Left kidney (tissue), 2 donors: Measurements from ENCODE around the gene SLC6A6. TPM values are rescaled to one million over a fixed set of nuclear protein-coding genes. Genes with fewer than 3 reads are reported as not detected.
A peak's percentile ranks its signal among the peaks of the same experiment; 100 is the strongest.
"Not testable (repeated sequence)": the region's sequence is repeated elsewhere in the genome, so short reads cannot be mapped to it uniquely, and the experiment has no call there.

Source experiments
- DNase-seq: peaks from one replicate; pipeline ENCODE4 v3.0.0-alpha.2; 2013
- polyA plus RNA-seq: library from polyadenylated mRNA; unstranded; fragments of 120-200 nt; gene quantifications from one replicate; pipeline ENCODE4 v1.2.1, GENCODE V29; 2013; ENCODE audit not compliant: insufficient read length

SLC6A6 gene
- polyA plus RNA-seq, 1 donor, result 24.6 TPM

- DNase-seq, result no peak
These were observed 104.4 kb downstream of the SLC6A6 start for GRCh38 chr3:14506626-14507304.

DNA sequence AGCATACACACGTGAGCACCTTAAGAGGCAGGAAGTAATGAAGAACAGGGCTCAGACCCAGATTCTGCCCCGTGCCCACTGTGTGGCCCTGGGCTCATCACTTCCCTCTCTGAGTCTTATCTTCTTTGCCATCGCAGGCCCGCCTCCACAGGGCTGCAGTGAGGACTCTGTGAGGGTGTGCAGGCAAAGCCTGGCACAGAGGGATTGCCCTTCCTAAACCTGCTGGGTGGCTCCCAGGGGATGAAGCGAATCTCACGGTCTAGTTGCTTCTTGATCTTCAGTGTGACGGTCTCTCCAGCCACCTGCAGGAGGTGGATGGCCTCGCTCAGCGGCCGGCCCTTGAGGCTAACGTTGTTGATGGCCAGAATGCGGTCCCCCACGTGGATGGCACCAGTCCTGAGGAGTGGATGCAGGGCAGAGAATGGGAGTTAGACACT lies 104.9 kb downstream of the SLC6A6 start:
- no peak for DNase-seq

- DNase-seq, result no peak
These were observed 105.5 kb downstream of the SLC6A6 start for GRCh38 chr3:14507757-14508504.

DNA sequence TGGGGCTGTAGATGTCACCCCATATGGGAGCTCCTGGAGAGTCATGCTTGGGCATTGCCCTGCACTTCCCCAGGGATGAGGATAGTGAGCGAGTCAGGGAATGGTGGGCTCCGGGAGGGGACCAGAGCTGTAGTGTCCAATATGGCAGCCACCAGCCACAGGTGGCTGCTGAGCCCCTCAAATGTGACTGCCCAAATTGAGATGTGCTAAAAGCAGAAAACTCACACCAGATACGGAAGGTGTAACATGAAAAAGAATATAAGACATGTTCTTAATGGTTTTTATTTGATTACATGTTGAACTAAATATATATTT lies 106.1 kb downstream of the SLC6A6 start:
- no peak for DNase-seq

DNA sequence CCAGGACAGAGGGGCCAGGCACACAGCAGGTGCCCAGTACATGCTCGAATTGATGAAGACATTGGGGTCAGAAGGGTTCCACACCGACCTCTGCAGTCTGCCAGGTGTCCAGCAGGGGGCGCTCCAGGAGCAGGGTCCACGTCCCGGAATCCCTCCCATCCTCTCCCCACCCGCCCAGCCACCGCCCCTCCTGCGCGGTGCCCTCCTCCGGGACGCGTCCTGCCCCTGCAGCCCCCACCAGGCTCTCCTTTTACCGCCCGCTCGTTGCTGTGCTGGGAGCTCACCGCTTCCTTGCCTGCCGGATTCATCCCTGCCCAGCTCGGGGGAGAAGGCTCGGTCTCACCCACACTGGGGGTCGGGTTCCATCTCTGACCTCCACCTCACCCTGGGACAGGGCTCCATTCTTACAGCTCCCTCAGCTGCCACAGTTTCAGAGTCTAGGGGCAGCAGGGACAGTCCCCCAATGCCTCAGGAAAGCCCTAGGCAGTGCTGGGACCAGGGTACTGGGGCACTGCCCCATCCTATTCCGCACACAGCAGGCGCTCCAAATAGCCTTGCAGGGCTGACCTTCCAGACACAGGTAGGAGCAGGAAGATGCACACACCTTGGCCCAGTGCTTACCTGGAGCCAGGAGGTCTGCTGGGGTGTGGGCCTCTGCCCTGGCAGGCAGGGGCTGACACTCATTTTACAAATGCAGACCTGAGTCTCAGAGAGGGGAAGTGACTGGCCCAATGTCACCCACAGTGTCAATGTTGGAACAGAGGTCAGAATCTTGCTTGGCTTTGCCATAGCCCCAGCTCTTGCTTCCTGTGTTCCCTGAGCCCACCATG lies 106.8 kb downstream of the SLC6A6 start:
- DNase-seq, result peak; percentile 34

DNA sequence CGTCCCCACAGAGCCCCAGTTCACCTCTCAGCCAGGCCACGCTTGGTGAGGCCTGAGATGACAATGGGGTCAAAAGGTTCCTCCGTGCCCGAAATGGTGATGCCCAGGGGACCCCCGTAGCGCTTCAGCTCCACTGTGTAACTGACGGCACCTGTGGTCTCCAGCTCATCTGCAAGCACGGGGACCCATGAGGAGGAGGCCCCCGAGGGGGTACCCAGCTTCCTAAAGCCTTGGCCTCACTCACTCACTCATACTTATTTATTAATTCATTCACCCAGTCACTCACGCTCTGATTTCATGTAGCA lies 107.3 kb downstream of the SLC6A6 start:
- no peak for DNase-seq

- DNase-seq, result no peak
These were observed 108.6 kb downstream of the SLC6A6 start for GRCh38 chr3:14510838-14511622.

GRCh38 chr3:14511623-14512280 lies 109.3 kb downstream of the SLC6A6 start:
- DNase-seq, result no peak

DNA sequence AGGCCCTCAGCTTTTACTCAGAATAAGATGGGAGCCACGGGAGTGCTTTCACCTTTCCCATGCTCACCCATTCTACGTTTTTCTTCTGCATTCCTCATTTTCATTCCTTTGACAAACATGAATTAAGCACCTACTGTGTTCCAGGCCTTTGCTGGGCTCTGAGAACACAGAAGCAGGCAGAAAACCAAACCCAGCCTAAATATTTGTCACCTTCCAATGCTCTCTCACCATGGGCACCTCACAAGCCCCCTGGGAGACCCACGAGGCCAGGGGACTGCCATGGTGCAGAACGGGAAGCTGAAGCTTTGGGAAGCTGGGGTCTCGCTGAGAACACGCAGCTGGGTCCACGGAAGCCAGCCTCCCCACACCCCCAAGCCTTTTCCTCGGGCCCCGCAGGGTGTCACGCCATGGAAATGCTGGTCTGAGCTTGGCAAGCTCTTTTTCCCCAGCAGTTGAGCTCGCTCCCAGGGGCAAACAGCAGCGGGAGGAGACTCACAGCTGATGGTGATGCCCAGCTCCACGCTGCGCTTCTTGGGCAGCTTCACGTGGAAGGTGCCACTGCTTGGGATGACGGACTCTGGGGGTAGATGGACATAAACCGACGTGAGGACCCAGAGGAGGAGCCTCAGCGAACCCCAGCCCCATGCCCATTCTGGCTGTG lies 110.0 kb downstream of the SLC6A6 start:
- DNase-seq, result no peak

- DNase-seq, result no peak
These were observed 110.5 kb downstream of the SLC6A6 start for GRCh38 chr3:14512942-14513327.

GRCh38 chr3:14513566-14514322 lies 111.3 kb downstream of the SLC6A6 start:
- no peak for DNase-seq

- no peak for DNase-seq
These were observed 111.9 kb downstream of the SLC6A6 start for GRCh38 chr3:14514323-14514720.

DNA sequence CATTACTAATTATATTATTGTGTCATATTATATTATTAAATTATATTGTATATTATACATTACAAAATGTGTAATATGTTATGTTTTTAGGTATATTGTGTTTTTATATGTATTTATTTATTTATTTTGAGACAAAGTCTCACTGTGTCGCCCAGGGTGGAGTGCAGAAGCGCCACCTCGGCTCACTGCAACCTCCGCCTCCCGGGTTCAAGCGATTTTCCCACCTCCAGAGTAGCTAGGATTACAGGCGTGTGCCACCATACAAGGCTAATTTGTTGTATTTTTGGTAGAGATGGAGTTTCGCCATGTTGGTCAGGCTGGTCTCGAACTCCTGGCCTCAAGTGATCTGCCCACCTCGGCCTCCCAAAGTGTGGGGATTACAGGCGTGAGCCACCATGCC lies 113.1 kb downstream of the SLC6A6 start:
- DNase-seq, result not testable (repeated sequence)

DNA sequence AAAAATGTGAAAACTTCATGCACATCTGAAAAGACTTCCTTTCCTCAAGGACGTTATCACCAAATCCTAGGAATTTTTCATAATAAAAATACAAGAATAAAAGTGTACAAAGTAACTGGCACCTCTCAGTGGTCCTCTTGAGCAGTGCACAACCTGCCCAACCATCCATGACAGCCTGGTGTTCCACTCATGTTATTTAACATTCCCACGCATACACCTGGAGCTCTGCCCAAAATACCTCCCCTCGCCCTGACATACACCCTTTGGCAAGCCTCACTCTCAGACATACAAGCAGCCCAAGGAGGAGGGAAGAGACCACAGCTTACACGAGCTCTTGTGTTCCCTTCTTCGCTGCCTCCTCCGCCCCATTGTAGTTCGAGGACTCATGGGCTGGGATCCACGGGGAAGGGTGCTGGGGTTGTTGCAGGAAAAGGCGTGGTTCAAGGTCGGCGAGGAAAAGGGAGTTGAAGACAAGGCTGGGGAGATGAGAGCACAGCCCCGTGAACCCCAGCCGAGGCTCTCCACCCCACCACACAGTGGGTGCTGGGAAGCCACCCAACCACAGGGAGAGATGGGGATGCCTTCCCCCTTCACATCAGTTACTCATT lies 114.4 kb downstream of the SLC6A6 start:
- no peak for DNase-seq

DNA sequence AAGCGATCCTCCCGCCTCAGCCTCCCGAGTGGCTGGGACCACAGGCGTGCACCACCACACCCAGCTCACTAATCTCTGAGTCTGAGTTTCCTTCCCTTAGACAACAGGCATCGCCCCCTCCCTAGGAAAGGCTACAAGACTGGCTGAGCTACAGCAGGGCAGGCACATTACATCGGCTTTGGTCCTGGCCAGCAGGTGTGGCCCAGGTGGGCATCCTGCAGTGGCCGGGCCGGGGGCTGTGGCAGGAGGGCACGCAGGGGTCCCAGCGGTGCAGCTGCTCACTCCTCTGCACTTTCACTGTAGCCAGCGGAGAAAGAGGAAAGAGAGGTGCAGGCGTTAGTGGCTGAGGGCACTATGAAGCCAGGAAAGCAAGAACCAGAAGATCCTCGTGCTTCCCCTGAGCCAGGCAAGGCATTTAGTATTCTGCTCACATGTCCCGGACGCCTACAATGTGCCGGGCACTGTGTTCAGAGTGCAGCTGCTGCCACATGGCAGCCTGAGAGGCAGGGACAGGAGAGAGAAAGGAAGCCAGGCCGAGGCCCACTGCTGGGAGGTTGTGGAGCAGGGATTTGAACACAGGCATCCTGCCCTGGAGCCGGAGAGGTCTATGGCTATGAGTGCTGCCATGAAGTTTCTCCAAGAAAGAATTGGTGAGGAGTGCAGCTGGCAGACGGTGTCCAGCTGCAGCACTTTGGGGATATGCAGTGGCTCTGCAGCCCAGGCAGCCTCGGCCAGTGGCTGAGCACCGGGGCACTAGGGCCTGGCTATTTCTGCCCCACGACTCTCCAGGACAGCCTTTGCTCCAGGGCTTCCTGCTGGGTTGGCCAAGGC lies 115.4 kb downstream of the SLC6A6 start:
- no peak for DNase-seq

DNA sequence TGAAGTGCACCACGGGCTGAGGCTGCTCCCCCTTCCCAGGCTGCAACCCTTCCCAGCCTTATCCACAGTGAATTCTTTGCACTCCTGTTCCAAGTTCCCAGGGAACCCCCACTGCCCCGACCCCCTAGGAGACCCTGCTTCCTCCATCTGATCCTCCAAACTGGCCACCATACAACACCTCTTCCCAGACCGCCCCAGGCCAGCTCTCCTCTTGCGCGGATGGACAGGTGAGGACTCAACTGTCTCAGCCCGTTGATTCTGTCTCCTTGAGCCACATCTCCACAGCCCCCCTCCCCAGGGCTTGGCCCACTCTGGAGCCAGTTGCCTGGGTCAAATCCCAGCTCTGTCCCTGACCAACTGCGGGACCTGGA lies 116.0 kb downstream of the SLC6A6 start:
- DNase-seq, result no peak

GRCh38 chr3:14518893-14519292 lies 116.5 kb downstream of the SLC6A6 start:
- no peak for DNase-seq

GRCh38 chr3:14519406-14519805 lies 117.0 kb downstream of the SLC6A6 start:
- DNase-seq, result no peak

GRCh38 chr3:14520149-14520548 lies 117.7 kb downstream of the SLC6A6 start:
- no peak for DNase-seq
